ENCODE measurements around the gene ESPN.

DNA sequence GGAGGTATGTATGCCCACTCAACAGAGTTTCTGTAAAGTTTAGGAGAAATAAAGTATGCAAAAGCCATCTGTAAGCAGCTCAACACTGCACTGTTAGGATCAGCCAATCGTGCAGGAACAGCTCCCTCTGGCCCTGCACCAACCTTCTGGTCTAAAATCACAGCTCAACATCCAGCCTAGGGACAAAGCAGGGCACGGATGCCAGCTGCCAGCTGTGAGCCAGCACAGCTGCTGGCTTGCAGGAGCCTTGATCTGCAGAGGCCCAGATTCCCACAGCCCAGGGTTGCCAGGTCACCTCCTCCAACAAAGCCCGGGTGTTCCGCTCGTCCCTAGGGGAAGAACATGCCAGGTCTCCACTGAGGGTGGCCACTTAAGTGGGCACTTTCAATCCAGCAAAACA is 39.6 kb upstream of the ESPN start:
- TF ChIP-seq, protein P1, sequence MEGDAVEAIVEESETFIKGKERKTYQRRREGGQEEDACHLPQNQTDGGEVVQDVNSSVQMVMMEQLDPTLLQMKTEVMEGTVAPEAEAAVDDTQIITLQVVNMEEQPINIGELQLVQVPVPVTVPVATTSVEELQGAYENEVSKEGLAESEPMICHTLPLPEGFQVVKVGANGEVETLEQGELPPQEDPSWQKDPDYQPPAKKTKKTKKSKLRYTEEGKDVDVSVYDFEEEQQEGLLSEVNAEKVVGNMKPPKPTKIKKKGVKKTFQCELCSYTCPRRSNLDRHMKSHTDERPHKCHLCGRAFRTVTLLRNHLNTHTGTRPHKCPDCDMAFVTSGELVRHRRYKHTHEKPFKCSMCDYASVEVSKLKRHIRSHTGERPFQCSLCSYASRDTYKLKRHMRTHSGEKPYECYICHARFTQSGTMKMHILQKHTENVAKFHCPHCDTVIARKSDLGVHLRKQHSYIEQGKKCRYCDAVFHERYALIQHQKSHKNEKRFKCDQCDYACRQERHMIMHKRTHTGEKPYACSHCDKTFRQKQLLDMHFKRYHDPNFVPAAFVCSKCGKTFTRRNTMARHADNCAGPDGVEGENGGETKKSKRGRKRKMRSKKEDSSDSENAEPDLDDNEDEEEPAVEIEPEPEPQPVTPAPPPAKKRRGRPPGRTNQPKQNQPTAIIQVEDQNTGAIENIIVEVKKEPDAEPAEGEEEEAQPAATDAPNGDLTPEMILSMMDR (IDR thresholded peaks at IDR 0.05): no peak
- TF ChIP-seq, protein P2, sequence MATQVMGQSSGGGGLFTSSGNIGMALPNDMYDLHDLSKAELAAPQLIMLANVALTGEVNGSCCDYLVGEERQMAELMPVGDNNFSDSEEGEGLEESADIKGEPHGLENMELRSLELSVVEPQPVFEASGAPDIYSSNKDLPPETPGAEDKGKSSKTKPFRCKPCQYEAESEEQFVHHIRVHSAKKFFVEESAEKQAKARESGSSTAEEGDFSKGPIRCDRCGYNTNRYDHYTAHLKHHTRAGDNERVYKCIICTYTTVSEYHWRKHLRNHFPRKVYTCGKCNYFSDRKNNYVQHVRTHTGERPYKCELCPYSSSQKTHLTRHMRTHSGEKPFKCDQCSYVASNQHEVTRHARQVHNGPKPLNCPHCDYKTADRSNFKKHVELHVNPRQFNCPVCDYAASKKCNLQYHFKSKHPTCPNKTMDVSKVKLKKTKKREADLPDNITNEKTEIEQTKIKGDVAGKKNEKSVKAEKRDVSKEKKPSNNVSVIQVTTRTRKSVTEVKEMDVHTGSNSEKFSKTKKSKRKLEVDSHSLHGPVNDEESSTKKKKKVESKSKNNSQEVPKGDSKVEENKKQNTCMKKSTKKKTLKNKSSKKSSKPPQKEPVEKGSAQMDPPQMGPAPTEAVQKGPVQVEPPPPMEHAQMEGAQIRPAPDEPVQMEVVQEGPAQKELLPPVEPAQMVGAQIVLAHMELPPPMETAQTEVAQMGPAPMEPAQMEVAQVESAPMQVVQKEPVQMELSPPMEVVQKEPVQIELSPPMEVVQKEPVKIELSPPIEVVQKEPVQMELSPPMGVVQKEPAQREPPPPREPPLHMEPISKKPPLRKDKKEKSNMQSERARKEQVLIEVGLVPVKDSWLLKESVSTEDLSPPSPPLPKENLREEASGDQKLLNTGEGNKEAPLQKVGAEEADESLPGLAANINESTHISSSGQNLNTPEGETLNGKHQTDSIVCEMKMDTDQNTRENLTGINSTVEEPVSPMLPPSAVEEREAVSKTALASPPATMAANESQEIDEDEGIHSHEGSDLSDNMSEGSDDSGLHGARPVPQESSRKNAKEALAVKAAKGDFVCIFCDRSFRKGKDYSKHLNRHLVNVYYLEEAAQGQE (IDR thresholded peaks at IDR 0.05; ENCODE audit: insufficient read depth in 1 of 2, low read depth in 2 of 2, low read length in 1 of 2): no peak

All from Panc1 (cell line).